Naive thymus-derived CD4-positive, alpha-beta T cell (primary cell): Measurements from ENCODE around the gene LRRC10. TPM values are rescaled to one million over a fixed set of nuclear protein-coding genes. Genes with fewer than 3 reads are reported as not detected.
"Not testable (repeated sequence)": the region's sequence is repeated elsewhere in the genome, so short reads cannot be mapped to it uniquely, and the experiment has no call there.

Experiments
- ATAC-seq: fragments of 150-1000 bp; cut with Tn5 transposase; 2 replicates; pipeline ENCODE4 v1.10.0; 2021; ENCODE audit warnings: mild to moderate bottlenecking, moderate library complexity
- CTCF ChIA-PET: fragments of 350-600 bp; sonication (Branson Sonifier 250); formaldehyde crosslinking; loops from one replicate; lab custom pipeline; 2021; ENCODE audit warnings: antibody characterized with exemption; lab: Charles Lee
- POLR2A ChIA-PET: fragments of 350-600 bp; sonication (Branson Sonifier 250); formaldehyde crosslinking; loops from one replicate; lab custom pipeline; 2021; ENCODE audit warnings: antibody characterized with exemption, inconsistent platforms; lab: Charles Lee
- DNase-seq, 9 donors: peaks; one replicate each; pipeline versions ENCODE4 v3.0.0 to v3.0.0-alpha.2; 2020 to 2022; ENCODE audit warnings: mixed read lengths in 1 of 9
- H3K27ac ChIP-seq: one replicate; pipeline ENCODE4 v1.7.0; 2013; ENCODE audit warnings: mild to moderate bottlenecking, low read depth, low read length, moderate library complexity
- H3K27me3 ChIP-seq, 2 donors: one replicate each; pipeline ENCODE4 v1.7.0; 2013; ENCODE audit warnings: low read length in 2 of 2, mild to moderate bottlenecking in 2 of 2, moderate library complexity in 2 of 2; ENCODE audit not compliant: control insufficient read depth in 2 of 2, insufficient read depth in 2 of 2
- H3K36me3 ChIP-seq, 3 experiments: 1 replicate in 2 of 3; 2 replicates in 1 of 3; pipeline ENCODE4 v1.7.0; 2013; ENCODE audit warnings: low read length in 3 of 3, mild to moderate bottlenecking in 3 of 3, moderate library complexity in 1 of 3; ENCODE audit not compliant: insufficient read depth in 3 of 3, control insufficient read depth in 2 of 3
- H3K4me1 ChIP-seq, 2 donors: one replicate each; pipeline ENCODE4 v1.7.0; 2013; ENCODE audit warnings: low read length in 2 of 2, mild to moderate bottlenecking in 2 of 2, moderate library complexity in 1 of 2; ENCODE audit not compliant: control insufficient read depth in 2 of 2, insufficient read depth in 2 of 2
- H3K4me3 ChIP-seq: 2 replicates; pipeline ENCODE4 v1.7.0; 2013; ENCODE audit warnings: mild to moderate bottlenecking, low read length
- H3K9me3 ChIP-seq, 3 experiments: 1 replicate in 2 of 3; 2 replicates in 1 of 3; pipeline ENCODE4 v1.7.0; 2013; ENCODE audit warnings: low read length in 3 of 3; ENCODE audit not compliant: control insufficient read depth in 2 of 3
- H3K27ac Mint-ChIP-seq, 9 donors: one replicate each; pipeline ENCODE4 v1.8.0; 2020 to 2022; ENCODE audit warnings: mixed read lengths in 9 of 9, mild to moderate bottlenecking in 8 of 9, moderate library complexity in 5 of 9, inconsistent platforms in 2 of 9
- H3K27me3 Mint-ChIP-seq, 5 donors: one replicate each; pipeline ENCODE4 v1.8.0; 2021 to 2022; ENCODE audit warnings: mixed read lengths in 5 of 5, mild to moderate bottlenecking in 1 of 5
- H3K36me3 Mint-ChIP-seq, 5 donors: one replicate each; pipeline ENCODE4 v1.8.0; 2020 to 2022; ENCODE audit warnings: mixed read lengths in 5 of 5, mild to moderate bottlenecking in 3 of 5, inconsistent platforms in 1 of 5
- H3K4me1 Mint-ChIP-seq, 7 donors: one replicate each; pipeline ENCODE4 v1.8.0; 2020 to 2022; ENCODE audit warnings: mixed read lengths in 7 of 7, mild to moderate bottlenecking in 3 of 7, inconsistent platforms in 1 of 7
- H3K4me3 Mint-ChIP-seq, 10 donors: one replicate each; pipeline ENCODE4 v1.8.0; 2020 to 2022; ENCODE audit warnings: mild to moderate bottlenecking in 10 of 10, mixed read lengths in 10 of 10, moderate library complexity in 6 of 10, inconsistent platforms in 2 of 10
- H3K9me3 Mint-ChIP-seq, 11 donors: one replicate each; pipeline ENCODE4 v1.8.0; 2020 to 2022; ENCODE audit warnings: mixed read lengths in 11 of 11, mild to moderate bottlenecking in 4 of 11, inconsistent platforms in 1 of 11, moderate library complexity in 1 of 11
- intact Hi-C, 2 donors: fragments of 100-400 bp; cut with micrococcal nuclease; formaldehyde crosslinking; loops; one replicate each; pipeline ENCODE4 v1.15.1; 2023
- polyA plus RNA-seq, 2 donors: library from polyadenylated mRNA; unstranded; fragments of 300-500 nt; fragmentation: Illumina TruSeq; gene quantifications; one replicate each; pipeline ENCODE4 v1.2.3, GENCODE V29; 2021
- total RNA-seq, 6 experiments: library from RNA in 5 of 6; stranded (reverse) in 5 of 6; gene quantifications; 1 replicate in 5 of 6; 2 replicates in 1 of 6; pipeline ENCODE4 v1.2.3 and lab custom pipeline; 2021 to 2026

Gene LRRC10
- total and polyA plus RNA-seq, 7 experiments from 2014 or later, result not detected

- H3K4me3 ChIP-seq, DNase-seq, ATAC-seq, H3K27ac Mint-ChIP-seq, H3K27me3 ChIP-seq, H3K27me3 Mint-ChIP-seq, intact Hi-C loops, CTCF ChIA-PET, H3K9me3 Mint-ChIP-seq, H3K27ac ChIP-seq, POLR2A ChIA-PET, H3K4me3 Mint-ChIP-seq, H3K9me3 ChIP-seq, H3K4me1 ChIP-seq: not testable (repeated sequence)
- H3K4me1 Mint-ChIP-seq, result peaks cover 0 to 13% (median 0%) of the 10 kb centered on the region in 7 donors
- H3K36me3 Mint-ChIP-seq, result peaks cover 11 to 37% (median 25%) of the 10 kb centered on the region in 5 donors
- H3K36me3 ChIP-seq, result peaks cover 0 to 36% (median 17%) of the 10 kb centered on the region in 3 experiments
These were observed 6.4 kb downstream of the LRRC10 start for GRCh38 chr12:69604275-69604674.

DNA sequence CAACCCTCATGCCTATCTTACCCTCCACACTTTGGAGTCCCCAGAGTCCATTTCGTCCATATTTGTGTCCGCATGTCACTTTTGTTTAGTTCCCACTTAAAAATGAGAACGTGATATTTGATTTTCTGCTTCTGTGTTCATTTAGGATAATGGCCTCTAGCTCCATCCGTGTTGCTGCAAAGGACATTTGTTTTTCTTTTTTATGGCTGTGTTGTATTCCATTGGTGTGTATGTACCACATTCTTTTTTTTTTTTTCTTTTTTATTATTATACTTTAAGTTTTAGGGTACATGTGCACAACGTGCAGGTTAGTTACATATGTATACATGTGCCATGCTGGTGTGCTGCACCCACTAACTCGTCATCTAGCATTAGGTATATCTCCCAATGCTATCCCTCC lies 7.2 kb downstream of the LRRC10 start:
- ATAC-seq, H3K27me3 ChIP-seq, H3K4me3 ChIP-seq, DNase-seq, H3K9me3 ChIP-seq, intact Hi-C loops, H3K4me1 ChIP-seq, H3K9me3 Mint-ChIP-seq, H3K27ac Mint-ChIP-seq, POLR2A ChIA-PET, H3K4me1 Mint-ChIP-seq, H3K27ac ChIP-seq, H3K27me3 Mint-ChIP-seq, H3K4me3 Mint-ChIP-seq: not testable (repeated sequence)
- peaks cover 11 to 41% (median 28%) of the 10 kb centered on the region in 5 donors for H3K36me3 Mint-ChIP-seq
- peaks cover 3 to 42% (median 17%) of the 10 kb centered on the region in 3 experiments for H3K36me3 ChIP-seq
- CTCF ChIA-PET, result interaction anchor here (0.7 kb wide), 1 partner anchor 259 kb away, joined by 3 read pairs; no protein-coding TSS in a partner anchor

GRCh38 chr12:69602954-69603353 lies 7.8 kb downstream of the LRRC10 start:
- Mint-ChIP-seq H3K27me3 (no peaks in the 10 kb centered on the region), H3K4me1 (peaks cover 0 to 2% (median 1%) of the 10 kb centered on the region in 7 donors), H3K9me3 (peaks cover 0 to 10% (median 0%) of the 10 kb centered on the region in 11 donors), H3K27ac (peak overlapping the region in 2 of 9 donors; percentile 28 to 60), H3K36me3 (peaks cover 11 to 46% (median 29%) of the 10 kb centered on the region in 5 donors), H3K4me3 (no peak overlapping the region)
- DNase-seq (no peak), ATAC-seq (no peak)
- intact Hi-C loops, result no loop called here
- peaks cover 9 to 48% (median 22%) of the 10 kb centered on the region in 3 experiments for H3K36me3 ChIP-seq
- no peaks in the 10 kb centered on the region for H3K9me3 ChIP-seq
- no peak overlapping the region for H3K27ac ChIP-seq
- no peak overlapping the region for H3K4me3 ChIP-seq
- no peaks in the 10 kb centered on the region for H3K27me3 ChIP-seq
- ChIA-PET POLR2A (no interaction called here), CTCF (interaction anchor here (0.7 kb wide), 1 partner anchor 258 kb away, joined by 3 read pairs; no protein-coding TSS in a partner anchor)
- H3K4me1 ChIP-seq, result no peaks in the 10 kb centered on the region

DNA sequence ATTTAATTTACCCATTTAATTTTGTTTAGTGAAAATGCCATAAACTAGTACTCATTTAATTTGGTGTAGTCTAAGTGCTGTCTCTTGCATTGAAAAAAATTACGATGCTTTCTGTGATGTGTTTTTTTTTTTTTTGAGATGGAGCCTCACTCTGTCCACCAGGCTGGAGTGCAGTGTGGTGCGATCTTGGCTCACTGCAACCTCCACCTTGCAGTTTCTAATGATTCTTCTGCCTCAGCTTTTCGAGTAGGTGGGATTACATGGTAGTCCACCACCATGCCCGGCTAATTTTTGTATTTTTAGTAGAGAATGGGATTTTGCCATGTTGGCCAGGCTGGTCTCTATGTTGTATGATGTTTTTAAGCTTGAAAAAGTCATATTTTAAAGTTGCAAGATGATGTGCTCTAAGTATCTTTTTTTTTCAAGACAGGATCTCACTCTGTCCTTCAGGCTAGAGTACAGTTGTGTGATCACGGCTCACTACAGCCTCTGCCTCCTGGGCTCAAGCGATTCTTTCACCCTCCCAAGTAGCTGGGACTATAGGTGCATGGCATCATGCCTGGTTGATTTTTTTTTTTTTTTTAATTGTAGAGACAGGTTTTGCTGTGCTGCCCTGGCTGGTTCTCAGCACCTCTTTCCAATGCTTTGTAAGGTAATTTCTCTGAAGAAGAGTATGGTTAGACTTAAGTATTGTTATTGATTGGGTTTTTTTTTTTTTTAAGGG lies 8.6 kb downstream of the LRRC10 start:
- Histone ChIP-seq H3K27me3 (no peaks in the 10 kb centered on the region), H3K9me3 (no peaks in the 10 kb centered on the region), H3K27ac (no peak overlapping the region), H3K4me1 (no peaks in the 10 kb centered on the region), H3K36me3 (peaks cover 12 to 56% (median 30%) of the 10 kb centered on the region in 3 experiments), H3K4me3 (no peak overlapping the region)
- CTCF ChIA-PET, result interaction anchor here (0.6 kb wide), 1 partner anchor 88 kb away, joined by 3 read pairs; no protein-coding TSS in a partner anchor
- peaks cover 0 to 2% (median 0%) of the 10 kb centered on the region in 7 donors for H3K4me1 Mint-ChIP-seq
- intact Hi-C loops, result no loop called here
- H3K9me3 Mint-ChIP-seq, result peaks cover 0 to 10% (median 0%) of the 10 kb centered on the region in 11 donors
- no peak overlapping the region for H3K4me3 Mint-ChIP-seq
- no peak for DNase-seq
- peaks cover 11 to 53% (median 32%) of the 10 kb centered on the region in 5 donors for H3K36me3 Mint-ChIP-seq
- POLR2A ChIA-PET, result no interaction called here
- H3K27me3 Mint-ChIP-seq, result no peaks in the 10 kb centered on the region
- ATAC-seq, result no peak
- H3K27ac Mint-ChIP-seq, result peak overlapping the region in 4 of 9 donors; percentile 3 to 62 (median 24)

DNA sequence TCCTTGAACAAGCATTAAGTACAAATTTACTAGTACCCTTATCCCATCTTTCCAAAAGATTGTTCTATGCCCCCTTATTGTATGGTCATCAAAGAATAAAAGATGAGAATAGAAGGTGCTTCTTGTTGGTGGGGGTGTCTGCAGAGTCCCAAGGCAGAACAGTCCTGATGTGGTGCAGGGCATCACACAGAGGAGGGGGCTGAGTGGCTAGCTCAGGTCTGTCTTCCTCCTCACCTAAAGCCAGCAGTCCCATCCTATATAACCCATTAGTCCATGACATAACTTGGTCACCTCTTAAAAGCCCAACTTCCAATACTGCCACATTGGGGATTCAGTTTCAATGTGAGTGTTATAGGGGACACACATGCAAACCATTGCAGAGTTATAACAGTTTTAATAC lies 9.9 kb downstream of the LRRC10 start:
- Mint-ChIP-seq H3K27ac (peak overlapping the region in 1 of 9 donors; percentile 48), H3K36me3 (peaks cover 11 to 59% (median 36%) of the 10 kb centered on the region in 5 donors), H3K9me3 (peaks cover 0 to 10% (median 0%) of the 10 kb centered on the region in 11 donors), H3K4me1 (peaks cover 0 to 3% (median 0%) of the 10 kb centered on the region in 7 donors), H3K27me3 (no peaks in the 10 kb centered on the region), H3K4me3 (no peak overlapping the region)
- no peaks in the 10 kb centered on the region for H3K4me1 ChIP-seq
- no peak overlapping the region for H3K4me3 ChIP-seq
- intact Hi-C loops, result no loop called here
- no peaks in the 10 kb centered on the region for H3K27me3 ChIP-seq
- ATAC-seq (peak; percentile 27), DNase-seq (no peak)
- H3K36me3 ChIP-seq, result peaks cover 15 to 69% (median 31%) of the 10 kb centered on the region in 3 experiments
- no peak overlapping the region for H3K27ac ChIP-seq
- H3K9me3 ChIP-seq, result no peaks in the 10 kb centered on the region
- POLR2A ChIA-PET, result no interaction called here
- CTCF ChIA-PET, result no interaction called here

- peaks cover 0 to 7% (median 0%) of the 10 kb centered on the region in 11 donors for H3K9me3 Mint-ChIP-seq
- Histone ChIP-seq H3K4me3 (no peak overlapping the region), H3K27ac (no peak overlapping the region), H3K9me3 (no peaks in the 10 kb centered on the region), H3K27me3 (no peaks in the 10 kb centered on the region), H3K36me3 (peaks cover 29 to 92% (median 39%) of the 10 kb centered on the region in 3 experiments), H3K4me1 (no peaks in the 10 kb centered on the region)
- peak overlapping the region in 4 of 9 donors; percentile 5 to 69 (median 50) for H3K27ac Mint-ChIP-seq
- ChIA-PET CTCF (interaction anchor here (0.7 kb wide), 1 partner anchor 816 kb away, joined by 3 read pairs; no protein-coding TSS in a partner anchor), POLR2A (no interaction called here)
- intact Hi-C loops, result loop anchor here in 1 of 2 donors (1.0 kb wide), 1 partner anchor 13 kb away; the partner anchor contains the start of gene CCT2
- H3K4me3 Mint-ChIP-seq, result no peak overlapping the region
- H3K27me3 Mint-ChIP-seq, result no peaks in the 10 kb centered on the region
- ATAC-seq, result no peak
- peaks cover 0 to 5% (median 3%) of the 10 kb centered on the region in 7 donors for H3K4me1 Mint-ChIP-seq
- peaks cover 11 to 69% (median 43%) of the 10 kb centered on the region in 5 donors for H3K36me3 Mint-ChIP-seq
- DNase-seq, result no peak
These were observed 12.4 kb downstream of the LRRC10 start for GRCh38 chr12:69598174-69598753.
